ENCODE data around the gene CNKSR2. TPM values are rescaled to one million over a fixed set of nuclear protein-coding genes. Genes with fewer than 3 reads are reported as not detected.

Gene CNKSR2
- total RNA-seq = 0.34 and 1.0 TPM in 2 replicates

GRCh38 chrX:21374163-21374993, at the start of gene CNKSR2:
TSS of gene CNKSR2 (plus strand) at chrX:21374418. CDS start at chrX:21374898, 480 bp downstream.

GRCh38 chrX:21658152-21658737, 284.0 kb downstream of the CNKSR2 start, which contains the start of gene KLHL34:
TSS of gene KLHL34 (minus strand) at chrX:21658330. CDS start at chrX:21657788, 542 bp downstream.

